PFSK-1 (cell line): ENCODE data around the gene GRB2.

Experiments
- FOXP2 ChIP-seq: optimal IDR thresholded peaks from 2 replicates; pipeline ENCODE3; 2011; ENCODE audit warnings: borderline replicate concordance, control low read depth, inconsistent platforms; ENCODE audit not compliant: insufficient read depth; ENCODE audit errors: extremely low read length, extremely low read depth
- POLR2AphosphoS5 ChIP-seq: IDR thresholded peaks from 2 replicates; pipeline ENCODE4 v1.6.1; 2012; ENCODE audit warnings: low read depth, mild to moderate bottlenecking, control low read depth, low read length, moderate library complexity
- TAF1 ChIP-seq: IDR thresholded peaks from 2 replicates; pipeline ENCODE4 v1.6.1; 2012; ENCODE audit warnings: low read length, control low read depth, borderline replicate concordance; ENCODE audit not compliant: insufficient read depth
- TF ChIP-seq, protein P1 (sequence below), 2 experiments: IDR thresholded peaks; 2 replicates each; pipeline versions ENCODE4 v1.6.1 to v1.8.0; 2011 to 2012; ENCODE audit warnings: low read depth in 2 of 2, low read length in 2 of 2, control low read depth in 1 of 2, inconsistent platforms in 1 of 2, mild to moderate bottlenecking in 1 of 2, moderate library complexity in 1 of 2; ENCODE audit not compliant: insufficient read depth in 1 of 2

DNA sequence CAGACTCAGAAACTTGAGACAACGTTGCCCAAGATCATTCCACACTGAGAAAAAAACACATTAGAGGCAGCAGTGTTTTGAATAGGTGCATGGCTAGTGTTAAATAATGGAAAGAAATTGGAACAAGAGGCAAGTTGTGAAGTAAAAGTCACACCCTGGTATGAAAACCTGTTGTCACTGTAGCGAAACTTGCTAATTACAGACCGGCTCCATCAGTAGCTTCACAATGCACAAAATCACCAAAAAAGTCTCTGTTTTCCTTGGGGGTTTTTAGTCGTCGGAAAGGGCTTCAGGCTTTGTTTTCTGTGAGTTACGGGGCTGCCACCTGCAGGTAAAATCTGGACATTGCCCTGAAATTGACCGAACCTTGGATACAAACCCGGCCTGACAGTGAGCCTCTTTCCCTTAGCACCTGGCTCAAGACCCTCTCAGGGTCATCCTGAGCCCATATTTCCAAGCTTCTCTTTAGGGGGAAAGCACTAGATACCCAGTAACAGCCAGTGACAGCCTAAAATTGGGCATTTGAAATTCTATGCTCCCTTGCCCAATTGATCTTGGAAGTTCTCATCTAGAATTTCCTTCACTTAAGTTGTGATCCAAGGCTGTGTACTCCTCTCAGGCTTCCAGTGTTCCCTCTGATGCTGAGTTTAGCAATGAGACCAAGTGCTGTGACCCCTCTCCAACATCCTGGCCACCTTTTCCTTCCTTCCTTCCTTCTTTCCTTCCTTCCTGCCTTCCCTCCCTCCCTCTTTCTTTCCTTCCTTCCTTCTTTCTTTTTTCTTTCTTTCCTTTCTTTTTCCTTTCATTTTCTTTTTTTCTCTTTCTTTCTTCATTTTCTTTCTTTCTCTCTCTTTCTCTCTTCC, 7.2 kb upstream of the GRB2 start:
- TF ChIP-seq, protein P1, sequence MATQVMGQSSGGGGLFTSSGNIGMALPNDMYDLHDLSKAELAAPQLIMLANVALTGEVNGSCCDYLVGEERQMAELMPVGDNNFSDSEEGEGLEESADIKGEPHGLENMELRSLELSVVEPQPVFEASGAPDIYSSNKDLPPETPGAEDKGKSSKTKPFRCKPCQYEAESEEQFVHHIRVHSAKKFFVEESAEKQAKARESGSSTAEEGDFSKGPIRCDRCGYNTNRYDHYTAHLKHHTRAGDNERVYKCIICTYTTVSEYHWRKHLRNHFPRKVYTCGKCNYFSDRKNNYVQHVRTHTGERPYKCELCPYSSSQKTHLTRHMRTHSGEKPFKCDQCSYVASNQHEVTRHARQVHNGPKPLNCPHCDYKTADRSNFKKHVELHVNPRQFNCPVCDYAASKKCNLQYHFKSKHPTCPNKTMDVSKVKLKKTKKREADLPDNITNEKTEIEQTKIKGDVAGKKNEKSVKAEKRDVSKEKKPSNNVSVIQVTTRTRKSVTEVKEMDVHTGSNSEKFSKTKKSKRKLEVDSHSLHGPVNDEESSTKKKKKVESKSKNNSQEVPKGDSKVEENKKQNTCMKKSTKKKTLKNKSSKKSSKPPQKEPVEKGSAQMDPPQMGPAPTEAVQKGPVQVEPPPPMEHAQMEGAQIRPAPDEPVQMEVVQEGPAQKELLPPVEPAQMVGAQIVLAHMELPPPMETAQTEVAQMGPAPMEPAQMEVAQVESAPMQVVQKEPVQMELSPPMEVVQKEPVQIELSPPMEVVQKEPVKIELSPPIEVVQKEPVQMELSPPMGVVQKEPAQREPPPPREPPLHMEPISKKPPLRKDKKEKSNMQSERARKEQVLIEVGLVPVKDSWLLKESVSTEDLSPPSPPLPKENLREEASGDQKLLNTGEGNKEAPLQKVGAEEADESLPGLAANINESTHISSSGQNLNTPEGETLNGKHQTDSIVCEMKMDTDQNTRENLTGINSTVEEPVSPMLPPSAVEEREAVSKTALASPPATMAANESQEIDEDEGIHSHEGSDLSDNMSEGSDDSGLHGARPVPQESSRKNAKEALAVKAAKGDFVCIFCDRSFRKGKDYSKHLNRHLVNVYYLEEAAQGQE (IDR thresholded peaks at IDR 0.05; ENCODE audit: insufficient read depth in 1 of 2, low read depth in 2 of 2, low read length in 2 of 2): no peak
- no peak for TF ChIP-seq POLR2AphosphoS5
- no peak for TF ChIP-seq TAF1
- no peak for TF ChIP-seq FOXP2
